ENCODE results near the gene ATOSA.

Gene ATOSA

DNA sequence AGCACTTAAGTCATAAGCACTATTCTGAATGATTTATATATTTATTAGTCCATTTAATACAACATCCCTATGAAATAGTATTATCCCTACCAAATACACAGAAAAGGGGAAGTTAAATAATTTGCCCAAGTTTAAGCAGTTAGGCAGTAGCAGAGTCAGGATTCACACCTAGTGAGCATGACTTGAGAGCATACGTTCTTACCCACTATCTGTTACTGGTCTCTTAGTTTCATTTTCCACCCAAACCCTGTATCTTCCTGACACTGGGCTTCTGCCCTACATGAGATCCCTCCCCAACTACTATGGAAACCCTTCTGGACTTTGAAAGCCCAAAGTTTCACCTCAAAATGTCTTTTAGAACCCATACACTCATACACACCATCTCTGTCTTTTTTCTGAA is 4.4 kb upstream of the ATOSA start:
- no peak for DNase-seq (ENCODE audit: low spot score)

DNA sequence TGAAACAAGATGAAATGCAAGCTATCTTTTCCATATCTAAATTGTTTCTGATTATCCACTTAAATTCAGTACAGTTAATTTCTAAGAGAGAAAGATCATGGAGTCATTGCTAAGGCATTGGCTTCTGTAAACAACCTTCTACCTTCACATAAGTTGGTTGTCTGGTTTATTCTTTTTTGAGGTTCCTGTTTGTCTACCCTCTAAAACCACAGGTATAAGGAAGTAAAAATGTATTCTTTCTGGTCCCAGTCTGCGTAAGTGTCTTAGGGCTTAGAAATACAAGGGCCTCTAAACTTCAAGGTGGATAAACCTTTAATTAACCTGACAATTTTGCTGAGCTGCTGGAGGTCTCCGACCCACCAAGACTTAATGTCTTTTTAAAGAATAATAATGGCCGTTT is 3.6 kb upstream of the ATOSA start:
- DNase-seq (ENCODE audit: low spot score), result no peak

DNA sequence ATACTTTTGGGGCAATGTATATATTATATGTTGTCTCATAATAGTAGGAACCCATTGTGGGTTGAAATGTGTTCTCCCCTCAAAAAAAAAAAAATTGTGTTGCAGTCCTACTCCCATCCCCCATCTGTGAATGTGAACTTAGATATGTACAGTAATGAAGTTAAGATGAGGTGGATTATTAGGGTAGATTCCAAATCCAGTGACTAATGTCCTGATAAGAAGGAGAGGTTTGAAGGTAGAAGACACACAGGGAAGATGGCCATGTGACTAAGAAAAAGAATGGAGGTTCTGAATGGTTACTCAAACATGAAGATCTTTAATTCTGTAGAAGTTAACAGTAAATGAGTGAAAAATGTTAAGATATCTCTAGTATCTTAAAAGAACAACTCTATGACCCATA is 3.0 kb upstream of the ATOSA start:
- no peak for DNase-seq (ENCODE audit: low spot score)

DNA sequence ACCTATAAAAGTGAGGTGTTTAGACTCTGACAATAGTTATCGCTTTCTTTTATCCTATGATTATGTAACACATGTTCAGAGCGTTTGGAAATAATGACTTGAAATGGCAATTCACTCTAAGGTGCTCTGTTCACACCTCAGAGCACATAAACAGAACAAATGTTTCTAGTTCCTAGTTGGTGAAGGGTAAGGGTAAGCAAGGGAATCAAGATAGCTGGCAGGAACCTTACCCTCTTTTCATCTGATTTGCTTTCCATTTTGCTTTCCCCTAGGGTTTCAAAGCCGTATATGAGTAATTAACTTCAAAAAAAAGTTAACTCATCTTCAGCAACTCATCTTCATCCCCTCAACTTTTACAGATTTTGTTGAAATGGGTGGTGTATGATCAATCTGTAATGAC is 2.3 kb upstream of the ATOSA start:
- no peak for DNase-seq (ENCODE audit: low spot score)

DNA sequence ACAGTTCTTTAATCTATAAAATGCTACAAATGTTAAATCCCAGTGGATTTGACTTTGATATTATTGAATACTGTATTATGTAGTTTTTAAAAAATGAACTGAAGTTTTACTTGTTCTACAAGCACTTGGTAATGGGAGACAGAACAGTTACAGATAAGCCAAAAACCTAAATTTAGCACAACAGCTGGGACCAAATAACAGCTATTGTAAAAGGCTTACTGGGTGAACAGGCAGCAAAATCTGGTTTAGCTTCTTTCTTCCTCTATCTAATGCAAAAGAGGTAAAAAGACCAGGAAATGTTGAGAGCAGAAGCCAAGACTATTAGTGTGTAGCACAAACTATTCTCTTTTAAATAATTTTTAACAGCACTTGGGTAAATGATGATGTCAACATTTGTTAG is 1.6 kb upstream of the ATOSA start:
- DNase-seq (ENCODE audit: low spot score), result no peak

DNA sequence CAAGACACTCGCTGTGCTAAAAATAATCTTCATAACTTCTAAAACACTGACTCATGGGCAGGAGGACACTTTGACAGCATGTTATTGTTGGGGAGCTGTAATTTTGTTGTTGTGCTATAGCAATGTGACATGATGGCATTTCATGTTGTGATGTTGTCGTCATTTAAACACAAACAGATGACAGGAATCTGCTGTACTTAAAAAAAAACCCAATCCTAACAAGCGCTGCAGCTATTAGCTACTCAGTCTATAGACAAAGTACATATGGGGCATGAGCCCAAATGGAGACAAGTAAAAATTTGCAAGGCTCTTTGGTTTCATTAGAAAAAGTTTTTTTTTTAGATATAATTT is 828 bp upstream of the ATOSA start:
- peak; percentile 20 for DNase-seq (ENCODE audit: low spot score)

DNA sequence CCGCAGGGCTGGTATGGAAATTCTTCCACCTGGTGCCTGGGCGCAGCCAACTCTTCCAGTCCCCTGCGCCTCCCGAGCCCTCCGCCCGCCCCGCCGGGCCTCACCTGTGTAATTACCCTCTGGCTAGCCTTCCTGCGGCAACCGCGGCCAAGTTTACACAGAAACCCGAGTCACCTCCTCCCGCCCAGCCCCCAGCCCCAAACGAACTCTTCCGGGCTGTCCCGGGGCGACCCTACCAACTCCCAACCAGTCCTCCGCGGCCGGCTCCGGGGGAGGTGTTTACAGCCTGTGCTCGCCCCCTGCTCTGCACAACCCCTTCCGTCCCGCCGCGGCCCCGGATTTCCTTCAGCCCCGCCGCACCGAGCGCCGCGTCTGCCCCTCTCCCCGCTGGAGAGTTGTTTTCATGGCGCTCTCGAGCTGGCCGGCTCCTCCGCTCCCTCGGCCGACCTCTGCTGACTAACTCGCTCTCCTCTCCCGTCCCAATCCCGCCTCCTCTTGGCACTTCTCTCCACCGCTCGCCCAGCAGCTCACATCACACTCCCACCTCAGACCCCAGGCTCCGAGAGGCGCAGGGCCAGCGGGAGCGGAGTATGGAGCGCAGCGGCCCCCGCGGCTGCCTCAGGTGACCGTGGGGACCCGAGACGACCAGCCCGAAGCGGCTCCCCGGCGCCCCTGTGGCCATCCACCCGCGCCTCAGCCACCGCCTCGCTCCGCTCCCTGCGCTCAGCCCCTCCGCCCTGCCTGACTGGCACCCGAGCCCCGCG is 538 bp downstream of the ATOSA start:
- DNase-seq (ENCODE audit: low spot score), result peak; percentile 66

DNA sequence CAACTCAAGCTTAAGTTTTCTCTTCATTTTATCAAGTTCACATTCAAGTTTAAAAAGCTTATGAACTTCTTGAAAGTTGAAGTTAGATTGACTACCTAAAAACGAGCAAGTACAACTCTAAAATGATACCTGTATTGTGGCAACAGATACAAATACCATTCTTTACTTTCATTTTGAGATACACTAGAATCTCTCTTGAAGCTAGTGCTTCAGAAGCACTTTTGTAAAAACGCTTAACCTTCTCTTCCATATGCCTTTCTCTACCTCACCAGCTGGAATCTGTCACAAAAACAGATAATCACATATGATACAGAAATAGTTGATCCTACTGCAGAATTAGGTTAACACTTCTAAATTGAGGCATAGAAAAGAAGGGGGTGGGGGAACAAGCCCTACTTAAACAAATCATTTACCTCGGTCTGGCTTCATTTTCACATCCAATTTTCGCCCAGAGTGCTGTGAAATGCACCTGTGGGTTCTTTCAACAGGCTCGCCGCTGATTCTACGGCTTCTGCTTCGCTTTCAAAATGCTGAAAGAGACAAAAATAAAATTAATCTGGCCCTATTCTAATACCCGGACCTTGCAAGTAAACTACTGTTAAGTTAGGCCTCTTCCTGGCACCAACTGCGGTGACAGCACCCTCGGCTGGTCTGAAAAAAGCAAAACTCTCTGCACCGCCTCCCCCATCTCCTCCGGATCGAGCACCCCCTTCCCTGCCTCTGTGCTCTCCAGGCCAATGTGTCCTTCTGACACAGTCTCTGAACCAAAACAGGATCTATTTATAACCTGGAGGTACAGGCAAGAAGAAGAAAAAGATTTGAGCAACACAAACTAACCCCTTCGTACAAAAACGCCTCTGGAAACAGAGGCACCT is 1.4 kb downstream of the ATOSA start:
- peak; percentile 54 for DNase-seq (ENCODE audit: low spot score)

DNA sequence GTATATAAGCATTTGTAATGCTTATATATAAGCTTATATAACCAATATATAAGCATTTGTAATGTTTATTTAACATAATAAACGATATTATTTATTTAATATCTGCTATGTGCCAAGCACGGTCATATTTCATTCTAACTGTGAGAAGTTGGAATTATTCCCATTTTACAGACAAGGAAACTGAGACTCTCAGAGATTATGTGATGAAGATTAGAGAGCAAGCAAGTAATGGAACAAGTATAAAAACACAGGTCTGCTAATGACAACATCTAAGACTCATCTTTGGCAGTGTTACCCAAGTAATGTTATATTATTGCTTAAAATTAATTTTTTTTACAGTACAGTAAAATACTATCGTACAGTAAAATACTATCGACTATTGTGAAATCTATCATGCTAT is 4.4 kb downstream of the ATOSA start:
- no peak for DNase-seq (ENCODE audit: low spot score)

DNA sequence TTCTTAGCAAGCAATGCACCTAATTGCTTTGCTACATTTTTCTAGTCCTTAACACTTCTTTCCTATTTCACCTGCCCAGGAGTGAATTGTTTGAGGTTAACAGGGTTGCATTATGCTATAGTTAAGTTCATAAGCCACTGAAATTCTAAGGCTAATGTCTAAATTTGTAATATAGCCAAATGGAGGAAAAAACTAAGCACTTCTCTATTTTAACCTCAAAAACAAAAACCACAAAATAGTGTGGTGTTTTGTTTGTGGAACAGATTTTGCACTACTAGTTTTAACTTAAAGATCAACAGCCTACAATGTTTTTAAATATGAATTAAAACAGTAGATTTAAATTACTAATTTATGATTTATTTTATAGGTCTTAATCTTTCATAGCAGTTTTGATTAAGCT is 5.5 kb downstream of the ATOSA start:
- no peak for DNase-seq (ENCODE audit: low spot score)

DNA sequence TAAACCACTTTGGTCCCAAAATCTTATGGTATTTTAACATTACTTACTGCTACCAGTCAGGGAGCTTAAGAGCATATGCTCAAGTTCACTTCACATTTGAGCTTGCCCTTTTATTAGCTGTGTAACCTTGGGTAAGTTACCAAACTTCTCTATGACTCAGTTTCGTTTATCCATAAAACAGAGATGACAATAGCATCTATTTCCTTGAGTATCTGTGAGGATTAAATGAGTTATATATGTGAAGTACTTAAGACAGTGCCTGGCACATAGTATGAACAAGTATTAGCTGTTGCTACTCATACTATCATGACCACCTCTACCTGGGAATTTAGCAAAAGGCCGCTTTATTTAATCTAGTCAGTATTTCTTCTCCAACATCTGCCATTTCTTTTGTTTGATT is 5.9 kb downstream of the ATOSA start:
- DNase-seq (ENCODE audit: low spot score), result no peak

DNA sequence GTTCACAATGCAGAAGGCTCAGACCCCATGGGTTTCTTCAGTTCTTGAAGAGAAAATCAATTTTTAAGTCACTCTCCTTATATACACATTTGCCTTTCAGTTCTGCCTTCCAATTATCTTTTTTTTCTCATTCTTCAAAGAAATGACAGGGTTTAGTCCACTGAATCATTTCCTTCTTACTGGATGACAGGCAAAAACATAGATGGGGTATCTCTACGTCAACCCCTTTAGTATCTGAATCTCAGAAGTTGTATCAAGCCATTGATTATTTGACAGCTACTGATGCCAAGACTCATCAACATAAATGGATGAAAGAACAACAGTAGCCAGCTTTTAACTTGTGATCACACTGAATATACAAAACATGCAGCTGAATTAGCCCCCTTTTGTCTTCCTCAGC is 6.5 kb downstream of the ATOSA start:
- DNase-seq (ENCODE audit: low spot score), result no peak

DNA sequence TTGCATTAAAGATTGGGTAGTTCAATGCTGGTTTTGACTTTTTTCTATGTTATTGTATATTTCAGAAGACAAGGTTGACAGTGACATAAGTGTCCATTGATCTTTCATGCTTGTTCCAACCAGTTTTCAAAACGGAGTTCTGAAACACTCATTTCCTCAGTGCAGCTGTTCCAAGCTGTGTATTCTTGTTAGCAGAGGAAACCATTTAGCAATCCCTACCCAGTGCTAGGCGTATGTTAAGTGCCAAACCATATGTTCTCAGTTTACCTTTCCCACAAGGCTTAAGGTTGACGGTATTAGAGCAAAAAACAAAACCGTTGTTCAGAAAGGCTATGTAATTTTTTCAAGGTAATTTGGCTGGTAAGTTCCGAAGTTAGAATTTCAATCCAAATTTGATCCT is 9.1 kb downstream of the ATOSA start:
- no peak for DNase-seq (ENCODE audit: low spot score)

DNA sequence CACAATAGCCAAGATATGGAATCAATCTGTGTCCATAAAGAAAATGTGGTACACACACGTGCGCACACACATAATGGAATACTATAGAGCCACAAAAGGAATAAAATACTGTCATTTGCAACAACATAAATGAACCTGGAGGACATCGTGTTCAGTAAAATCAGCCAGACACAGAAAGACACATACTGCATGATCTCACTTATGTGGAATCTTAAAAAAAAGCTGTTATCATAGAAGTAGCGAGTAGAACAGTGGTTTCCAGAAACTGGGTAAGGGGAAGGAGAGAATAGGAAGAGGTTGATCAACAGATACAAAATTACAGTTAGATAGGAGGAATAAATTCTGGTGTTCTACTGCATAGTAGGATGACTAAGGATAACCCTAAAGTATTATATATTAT is 11.1 kb downstream of the ATOSA start:
- no peak for DNase-seq (ENCODE audit: low spot score)

DNA sequence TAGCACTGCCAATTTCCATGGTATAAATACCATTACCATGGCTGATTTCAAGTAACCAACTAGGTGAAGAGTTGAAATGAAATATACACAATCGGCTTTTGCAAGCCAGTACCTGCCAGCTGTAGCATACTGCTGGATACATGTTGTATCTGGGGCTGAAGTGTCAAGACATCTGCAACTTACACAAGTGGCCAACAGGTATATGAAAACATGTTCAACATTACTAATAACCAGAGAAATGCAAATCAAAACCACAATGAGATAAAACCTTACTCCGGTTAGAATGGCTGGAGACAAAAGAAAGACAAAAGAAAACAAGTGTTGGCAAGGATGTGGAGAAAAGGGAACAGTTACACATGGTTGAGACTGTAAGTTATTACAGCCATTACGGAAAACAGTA is 11.6 kb downstream of the ATOSA start:
- no peak for DNase-seq (ENCODE audit: low spot score)

DNA sequence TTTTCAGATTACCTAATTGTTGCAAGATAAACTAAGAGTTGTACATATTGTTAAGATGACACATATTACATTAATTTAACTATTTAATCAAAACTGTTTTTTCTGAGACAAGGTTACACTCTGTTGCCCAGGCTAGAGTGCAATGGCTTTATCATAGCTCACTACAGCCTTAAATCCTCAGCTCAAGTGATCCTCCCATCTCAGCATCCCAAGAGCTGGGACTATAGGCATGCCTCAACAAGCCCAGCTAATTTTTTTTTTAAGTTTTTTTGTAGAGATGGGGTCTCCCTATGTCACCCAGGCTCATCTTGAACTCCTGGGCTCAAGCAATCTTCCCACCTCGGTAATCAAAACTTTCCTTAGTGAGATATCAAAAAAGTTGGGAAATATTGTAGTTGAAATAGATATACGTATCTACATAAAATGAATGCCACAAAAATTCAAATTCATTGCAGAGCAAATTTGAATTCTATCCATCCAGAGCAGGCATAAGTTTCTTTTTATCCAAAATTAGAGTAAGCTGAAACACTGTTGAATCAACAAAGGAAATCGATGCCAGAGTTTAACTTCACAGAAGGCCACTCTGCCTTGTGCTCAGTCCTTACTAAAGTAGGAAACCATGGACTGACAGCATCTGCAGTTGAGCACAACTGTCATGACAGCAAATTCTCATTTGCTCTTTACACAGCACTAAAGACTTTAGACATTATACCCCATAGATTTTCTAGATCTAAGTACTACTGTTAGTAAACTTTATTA is 15.5 kb downstream of the ATOSA start:
- DNase-seq (ENCODE audit: low spot score), result no peak

DNA sequence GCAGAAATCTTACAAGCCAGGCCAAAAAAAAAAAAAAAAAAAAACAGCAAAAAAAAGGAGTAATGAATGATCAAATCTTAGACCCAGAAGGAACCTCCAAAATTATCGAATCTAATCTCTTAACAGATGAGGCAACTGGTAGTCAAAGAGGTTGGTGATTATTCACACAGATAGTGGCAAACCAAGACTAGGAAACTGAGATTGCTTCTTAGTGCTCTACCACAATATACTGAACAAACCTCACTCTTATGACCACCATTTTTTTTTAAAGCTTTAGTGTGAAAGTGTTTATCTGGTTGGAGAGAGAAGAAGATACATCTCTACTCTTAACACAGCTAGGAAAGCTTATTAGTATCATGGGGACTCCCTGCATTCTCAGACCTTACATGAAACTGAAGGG is 17.3 kb downstream of the ATOSA start:
- no peak for DNase-seq (ENCODE audit: low spot score)

DNA sequence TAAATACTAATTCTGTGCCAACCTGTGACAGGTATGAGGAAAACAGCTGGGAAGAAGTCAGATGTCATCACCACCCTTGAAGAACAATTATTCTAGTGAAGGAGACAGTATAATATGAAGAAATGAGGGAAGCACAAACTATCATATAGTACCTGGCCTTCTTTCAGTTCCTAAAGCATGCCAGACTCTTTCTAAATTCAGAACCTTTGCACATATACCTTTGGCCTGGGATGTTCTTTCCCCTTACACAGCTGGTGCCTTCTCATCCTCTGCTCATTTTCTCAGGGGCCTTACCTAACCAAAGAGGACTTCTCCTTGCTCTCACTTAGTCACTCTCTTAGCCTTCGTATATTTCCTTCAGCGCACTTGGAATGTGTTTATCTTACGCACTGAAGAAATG is 19.0 kb downstream of the ATOSA start:
- no peak for DNase-seq (ENCODE audit: low spot score)

DNA sequence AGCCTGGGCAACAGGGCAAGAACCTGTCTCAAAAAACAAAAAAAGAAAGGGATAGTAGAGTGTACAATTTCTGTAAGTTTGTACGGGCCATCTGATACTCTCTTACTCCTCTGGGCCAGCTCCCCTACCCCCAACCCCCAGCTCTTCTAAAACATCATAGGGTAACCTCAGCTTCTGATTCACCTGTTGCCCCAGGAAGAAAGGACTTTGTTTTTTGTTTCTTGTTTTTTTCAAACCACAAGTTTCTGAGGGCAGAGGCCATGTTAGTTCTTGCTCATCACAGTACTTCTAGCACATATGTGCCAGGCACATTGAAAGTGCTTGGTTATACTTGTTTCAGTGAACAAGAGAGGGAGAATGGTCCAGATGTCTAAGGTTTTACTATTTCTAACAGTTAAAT is 20.2 kb downstream of the ATOSA start:
- no peak for DNase-seq (ENCODE audit: low spot score)

DNA sequence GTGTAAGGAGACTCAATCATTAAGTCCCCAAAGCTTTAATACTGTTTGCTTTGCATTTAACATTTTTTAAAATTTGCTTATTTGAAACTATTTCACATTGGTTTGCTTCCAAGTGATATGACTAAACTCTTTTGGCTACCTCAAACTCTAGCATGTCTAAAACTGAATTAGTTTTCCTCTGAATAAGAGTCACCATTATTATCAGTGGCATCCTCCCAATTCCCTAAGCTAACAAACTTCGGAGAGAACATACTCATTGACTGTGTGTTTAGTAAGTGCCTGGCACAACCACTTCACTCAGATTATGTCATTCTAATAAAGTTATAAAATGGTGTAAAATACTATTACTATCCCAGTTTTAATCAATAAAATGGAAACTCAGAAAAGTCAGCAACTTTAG is 21.9 kb downstream of the ATOSA start:
- DNase-seq (ENCODE audit: low spot score), result peak; percentile 45

DNA sequence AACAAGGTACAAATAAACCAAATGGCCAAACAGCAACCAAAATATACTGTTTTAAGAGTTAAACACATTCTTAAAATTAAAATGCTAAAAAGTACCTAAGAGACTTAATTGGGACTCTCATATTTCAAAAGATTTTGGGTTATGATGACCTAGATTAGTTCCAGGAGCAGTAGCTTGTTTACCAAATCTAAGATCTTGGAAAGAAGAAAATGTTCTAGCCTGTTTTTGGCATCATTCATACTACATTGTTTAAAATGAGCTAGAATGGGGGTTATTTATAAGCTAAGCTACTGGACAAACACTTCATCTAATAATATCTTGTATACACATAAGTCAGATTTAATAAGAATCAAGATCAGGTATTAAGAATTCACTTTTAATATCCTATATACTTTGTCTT is 22.8 kb downstream of the ATOSA start:
- DNase-seq (ENCODE audit: low spot score), result no peak

DNA sequence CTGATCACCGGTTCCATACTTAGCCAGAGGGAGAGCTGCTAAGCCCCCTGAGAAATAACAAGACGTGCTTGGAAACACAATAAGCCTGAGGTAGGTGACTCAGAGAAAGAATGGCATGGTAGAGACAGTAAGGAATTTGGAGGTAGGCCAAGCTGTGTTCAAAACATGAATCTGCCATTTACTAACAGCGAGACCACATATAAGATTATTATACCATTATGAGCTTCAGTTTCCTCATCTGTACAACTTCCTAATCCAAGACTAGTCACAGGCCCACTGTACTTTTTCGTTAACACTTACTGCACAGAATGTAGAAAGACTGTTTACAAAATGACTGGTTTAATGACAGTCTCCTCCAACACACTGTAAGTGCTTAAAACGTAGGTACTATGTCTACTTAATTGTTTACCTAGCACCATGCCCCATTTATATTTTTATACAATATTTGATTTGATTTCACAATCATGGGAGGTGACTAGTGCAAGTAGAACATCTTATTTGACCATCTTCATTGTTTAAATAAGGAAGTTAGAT is 25.7 kb downstream of the ATOSA start:
- DNase-seq (ENCODE audit: low spot score), result peak; percentile 24

DNA sequence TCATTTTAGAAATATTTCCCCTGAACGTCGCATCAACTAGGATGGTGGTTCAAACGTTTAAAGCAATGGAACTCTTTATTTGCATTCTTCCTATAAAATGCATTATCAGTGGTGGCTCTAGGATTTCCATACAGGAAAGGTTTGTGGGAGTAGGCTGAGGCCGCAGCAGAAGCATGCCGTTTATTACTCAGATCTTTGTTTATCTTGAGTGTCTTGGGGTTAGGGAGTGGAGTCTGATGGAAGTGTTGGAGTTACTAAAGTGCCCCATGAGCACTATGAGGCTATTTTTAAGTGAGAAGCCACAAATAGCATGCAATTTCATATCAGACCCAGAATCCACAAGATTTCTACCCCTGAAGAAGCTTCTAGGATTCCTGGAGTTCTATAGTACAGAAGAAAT is 26.2 kb downstream of the ATOSA start:
- peak; percentile 35 for DNase-seq (ENCODE audit: low spot score)

Data from AG08396 (cell line).